Activated CD8-positive, alpha-beta memory T cell treated with anti-CD3 and anti-CD28 coated beads, Interleukin-2, amount 50 U/mL, for 24 hours (primary cell): Measurements from ENCODE around the gene NBL1.

Experiments
- DNase-seq: peaks from one replicate; pipeline ENCODE4 v3.0.0-alpha.2; 2020; ENCODE audit errors: extremely low read depth

Gene NBL1

GRCh38 chr1:19646377-19647319 lies 2.5 kb downstream of the NBL1 start:
- DNase-seq = no peak

DNA sequence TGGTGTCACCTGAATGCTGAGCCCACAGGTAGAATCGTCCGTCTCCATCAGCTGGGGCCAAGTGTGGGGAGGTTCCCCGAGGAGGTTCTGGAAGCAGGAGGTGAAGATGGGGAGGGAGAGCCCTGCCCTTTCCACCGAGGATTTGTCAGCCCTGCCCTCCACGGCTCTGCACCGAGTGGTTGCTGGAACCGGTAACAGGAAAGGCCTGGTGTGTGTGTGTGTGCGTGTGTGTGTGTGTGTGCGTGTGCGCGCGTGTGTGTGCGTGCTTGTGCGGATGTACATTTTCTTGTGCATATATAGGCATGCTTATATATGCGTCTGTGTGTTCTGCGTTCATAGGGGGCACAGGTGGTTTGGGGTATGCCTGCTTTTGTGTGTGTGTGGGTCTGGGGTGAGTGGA lies 3.5 kb downstream of the NBL1 start:
- DNase-seq = no peak

DNA sequence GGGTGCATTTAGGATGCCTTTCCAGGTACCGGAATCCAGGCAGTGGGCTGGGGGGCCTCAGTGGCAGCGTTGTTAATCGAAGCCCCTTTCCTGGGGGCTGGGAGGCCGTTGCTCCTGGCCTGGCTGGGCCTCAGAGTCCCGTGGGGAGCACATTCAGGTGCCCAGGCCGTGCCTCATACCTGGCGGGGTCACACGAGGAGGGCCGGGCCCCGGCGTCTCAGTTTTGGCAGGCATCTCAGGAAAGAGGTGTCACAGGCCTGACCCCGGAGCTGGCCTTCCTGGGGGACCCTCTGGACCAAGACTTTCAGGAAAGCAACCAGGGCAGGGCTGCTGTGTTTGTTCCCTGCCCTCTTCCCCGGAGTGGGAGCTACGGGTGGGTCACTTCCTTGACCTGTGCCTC lies 4.1 kb downstream of the NBL1 start:
- DNase-seq = no peak

DNA sequence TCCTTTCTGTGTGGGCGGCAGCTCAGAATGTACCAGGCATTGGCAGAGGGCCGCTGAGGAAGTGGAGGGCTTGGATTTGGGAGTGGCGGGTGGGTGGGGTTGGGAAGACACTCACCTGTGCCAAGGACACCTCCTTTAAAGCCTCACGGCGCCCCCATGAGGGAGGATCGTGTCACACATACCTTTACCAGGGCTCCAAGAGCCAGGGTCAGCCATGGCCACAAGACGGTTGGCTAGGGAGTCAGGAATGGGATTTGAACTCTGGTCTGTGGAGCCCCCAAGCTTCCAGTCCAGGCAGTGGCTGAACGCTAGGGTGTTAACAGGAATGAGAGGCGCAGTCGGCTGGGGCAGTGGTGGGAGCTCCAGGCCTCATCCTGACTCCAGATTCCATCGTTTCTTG lies 4.6 kb downstream of the NBL1 start:
- DNase-seq = no peak

GRCh38 chr1:19650416-19651140 lies 6.5 kb downstream of the NBL1 start:
- DNase-seq = no peak

DNA sequence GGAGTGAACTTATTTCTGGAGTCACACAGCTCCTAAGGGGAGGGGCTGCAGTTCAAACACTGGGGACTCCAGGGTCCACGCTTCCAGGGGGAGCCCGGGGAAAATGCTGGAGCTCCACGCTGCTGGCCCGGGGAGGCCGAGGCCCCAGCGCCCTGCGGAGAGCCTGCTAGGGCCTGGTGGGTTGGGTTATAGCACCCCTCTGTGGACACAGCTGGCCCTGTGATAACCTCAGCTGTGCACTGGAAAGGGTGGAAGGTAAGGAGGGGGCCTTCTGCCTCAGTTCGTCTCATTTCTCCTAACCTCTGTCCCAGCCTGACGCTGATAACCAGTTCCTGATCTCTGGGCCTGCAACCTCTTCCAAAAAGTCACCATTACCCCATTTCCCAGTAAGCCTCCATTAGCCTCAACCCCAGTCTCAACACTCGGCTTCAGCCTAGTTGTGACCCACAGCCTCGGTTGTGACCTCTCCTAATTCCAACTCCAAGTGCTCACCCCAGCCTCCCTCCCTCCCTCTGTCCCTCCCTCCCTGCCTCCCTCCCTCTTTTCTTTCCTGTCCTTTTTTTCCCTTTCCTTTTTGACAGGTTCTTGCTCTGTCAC lies 7.1 kb downstream of the NBL1 start:
- no peak for DNase-seq

GRCh38 chr1:19654386-19654785 lies 10.3 kb downstream of the NBL1 start:
- no peak for DNase-seq

- no peak for DNase-seq
Measured at GRCh38 chr1:19654886-19655717, 11.0 kb downstream of the NBL1 start.

DNA sequence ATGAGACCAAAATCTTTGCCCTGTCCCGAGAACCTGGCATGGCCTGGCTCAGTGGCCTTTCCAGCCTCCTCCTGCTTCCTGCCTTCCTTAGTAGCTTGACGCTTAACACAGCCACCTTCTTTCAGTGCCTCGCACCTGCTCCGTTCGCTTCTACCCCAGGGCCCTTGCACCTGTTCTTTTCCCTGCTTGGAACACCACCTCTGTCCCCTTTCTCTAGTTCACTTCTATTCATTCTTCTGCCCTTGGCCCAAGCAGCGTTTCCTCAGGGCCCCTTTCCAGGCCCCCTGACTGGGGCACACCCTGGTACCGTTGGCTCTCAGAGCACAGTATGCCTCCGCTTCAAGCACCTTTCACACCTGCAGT lies 11.6 kb downstream of the NBL1 start:
- DNase-seq = no peak

- DNase-seq = no peak
Measured at GRCh38 chr1:19656134-19656779, 12.1 kb downstream of the NBL1 start.

GRCh38 chr1:19656780-19657466 lies 12.8 kb downstream of the NBL1 start:
- DNase-seq = no peak

DNA sequence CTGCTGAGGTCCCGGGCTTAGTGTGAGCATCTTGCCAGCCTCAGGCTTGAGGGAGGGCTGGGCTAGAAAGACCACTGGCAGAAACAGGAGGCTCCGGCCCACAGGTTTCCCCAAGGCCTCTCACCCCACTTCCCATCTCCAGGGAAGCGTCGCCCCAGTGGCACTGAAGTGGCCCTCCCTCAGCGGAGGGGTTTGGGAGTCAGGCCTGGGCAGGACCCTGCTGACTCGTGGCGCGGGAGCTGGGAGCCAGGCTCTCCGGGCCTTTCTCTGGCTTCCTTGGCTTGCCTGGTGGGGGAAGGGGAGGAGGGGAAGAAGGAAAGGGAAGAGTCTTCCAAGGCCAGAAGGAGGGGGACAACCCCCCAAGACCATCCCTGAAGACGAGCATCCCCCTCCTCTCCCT lies 13.4 kb downstream of the NBL1 start:
- no peak for DNase-seq

DNA sequence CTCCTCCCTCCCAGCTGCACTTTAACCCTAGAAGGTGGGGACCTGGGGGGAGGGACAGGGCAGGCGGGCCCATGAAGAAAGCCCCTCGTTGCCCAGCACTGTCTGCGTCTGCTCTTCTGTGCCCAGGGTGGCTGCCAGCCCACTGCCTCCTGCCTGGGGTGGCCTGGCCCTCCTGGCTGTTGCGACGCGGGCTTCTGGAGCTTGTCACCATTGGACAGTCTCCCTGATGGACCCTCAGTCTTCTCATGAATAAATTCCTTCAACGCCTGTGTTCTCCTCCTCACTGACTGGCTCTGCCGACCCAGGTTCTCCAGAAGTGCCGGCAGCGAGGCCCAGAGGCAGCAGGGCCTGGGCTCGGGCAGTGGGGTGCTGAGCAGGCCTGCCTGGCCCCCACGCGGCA lies 14.1 kb downstream of the NBL1 start:
- DNase-seq = no peak

- DNase-seq = no peak
Measured at GRCh38 chr1:19661721-19662228, 17.7 kb downstream of the NBL1 start.

DNA sequence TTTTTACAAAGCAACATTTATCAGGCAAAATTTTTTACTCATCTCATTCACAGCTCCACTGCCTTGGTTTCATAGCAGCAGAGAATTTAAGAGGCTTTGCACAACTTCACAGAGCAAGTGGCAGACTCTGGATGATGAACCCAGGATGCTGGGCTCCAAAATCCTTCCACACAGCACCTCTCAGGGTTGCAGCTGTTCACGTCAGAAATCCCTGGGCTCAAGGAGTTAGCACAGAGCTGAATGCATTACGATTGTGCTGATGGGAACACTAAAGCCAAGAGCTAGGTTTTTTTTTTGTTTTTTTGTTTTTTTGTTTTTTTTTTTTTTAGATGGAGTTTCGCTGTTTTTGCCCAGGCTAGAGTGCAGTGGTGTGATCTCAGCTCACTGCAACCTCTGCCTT lies 18.2 kb downstream of the NBL1 start:
- DNase-seq = no peak

DNA sequence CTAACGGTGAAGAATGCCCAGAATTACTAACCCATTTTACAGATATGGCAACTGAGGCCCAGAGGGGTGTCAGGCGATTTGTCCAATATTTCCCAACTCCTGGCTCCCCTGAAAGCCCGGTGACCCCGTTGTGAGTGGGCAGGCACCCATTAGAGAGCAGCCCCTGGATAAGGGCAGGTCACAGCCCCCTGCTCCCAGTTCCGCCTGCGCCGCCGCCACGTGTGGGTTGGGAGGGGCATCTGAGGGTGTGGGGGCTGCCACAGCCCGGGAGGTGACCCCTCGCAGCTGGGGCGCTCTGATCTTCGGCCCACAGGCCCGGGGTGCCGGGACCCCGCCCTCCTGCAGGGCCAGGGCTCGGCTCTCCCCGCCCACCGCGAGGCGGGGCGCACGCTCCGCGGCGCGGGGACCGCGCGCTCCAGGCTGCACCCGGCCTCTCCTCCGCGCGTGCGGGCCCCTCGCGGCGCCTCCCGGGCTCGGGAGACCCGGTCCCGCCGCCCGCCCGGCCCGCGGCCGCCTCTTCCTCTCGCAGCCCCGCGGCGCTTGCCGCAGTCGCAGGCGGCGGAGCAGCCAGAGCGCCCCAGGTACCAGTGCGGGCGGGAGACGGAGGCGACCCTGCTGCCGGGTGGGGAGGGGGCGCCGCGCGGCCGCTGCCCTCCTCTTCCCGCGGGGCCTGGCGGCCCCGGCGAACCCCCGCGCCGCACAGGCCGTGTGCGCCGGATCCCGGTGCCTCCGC lies 20.5 kb downstream of the NBL1 start, which contains the start of gene HTR6:
HTR6 (plus strand) TSS at position 423 of the 733 bp plus-strand sequence. CDS start 879 bp downstream, outside the sequence.
- DNase-seq = no peak

GRCh38 chr1:19665186-19665495 lies 21.0 kb downstream of the NBL1 start:
- DNase-seq = no peak

GRCh38 chr1:19665496-19666465 lies 21.7 kb downstream of the NBL1 start:
- DNase-seq = no peak

GRCh38 chr1:19668888-19669287 lies 24.8 kb downstream of the NBL1 start:
- DNase-seq = no peak
